ENCODE measurements around the gene CBS. TPM values are rescaled to one million over a fixed set of nuclear protein-coding genes. Genes with fewer than 3 reads are reported as not detected.
"Not testable (repeated sequence)": the region's sequence is repeated elsewhere in the genome, so short reads cannot be mapped to it uniquely, and the experiment has no call there.

CBS gene
- total and polyA plus RNA-seq, 2 of the 13 experiments (the other 11 are each of a cell fraction or from before 2014, with no cell fraction given), result 64.7 to 99.3 TPM

DNA sequence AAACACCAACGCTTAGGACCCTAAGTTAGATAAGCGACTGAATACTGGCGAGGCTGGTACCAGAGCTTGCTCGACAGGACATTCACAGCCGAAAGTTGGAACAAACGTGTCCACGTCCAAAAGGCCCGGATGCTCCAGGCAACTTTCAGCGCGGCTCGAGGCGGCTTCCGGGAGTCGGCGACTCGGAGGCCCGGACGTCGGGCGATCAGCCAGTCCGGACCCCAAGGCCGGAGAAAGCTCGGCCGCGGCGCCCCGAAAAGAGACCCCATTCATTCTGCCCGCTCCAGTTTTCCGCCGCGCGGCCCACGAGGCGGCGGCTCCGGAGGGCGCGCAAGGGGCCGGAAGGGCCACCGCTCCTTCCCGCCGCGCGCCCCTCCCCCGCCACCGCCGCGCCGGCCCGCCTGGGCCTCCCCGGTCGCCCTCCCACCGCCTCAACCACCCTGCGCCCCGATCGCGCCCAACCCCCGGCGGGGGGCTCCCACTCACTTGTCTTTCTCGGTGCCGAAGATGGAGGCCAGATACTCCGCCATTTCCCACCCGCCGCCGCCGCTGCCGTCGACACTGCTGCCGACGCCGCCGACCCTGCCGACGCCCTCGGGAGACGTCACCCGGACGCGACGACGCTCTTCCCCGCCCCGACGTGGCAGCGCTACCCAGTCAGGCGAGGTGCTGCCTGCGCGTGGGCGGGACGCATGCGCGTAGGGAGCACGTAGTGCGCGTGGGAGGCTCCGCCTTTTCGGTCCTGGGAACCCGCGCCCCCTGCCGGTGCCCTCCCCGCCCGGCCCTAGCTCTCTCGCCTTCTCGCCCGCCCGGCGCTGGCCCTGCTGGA, 31.5 kb upstream of the CBS start, which contains the start of gene U2AF1:
Gene U2AF1, minus strand, starts transcription at position 606 of the 829 bp plus-strand sequence. Its CDS starts 76 bp downstream, at position 530.
- H3K4me2 ChIP-seq (ENCODE audit: low read depth, low read length); H3K36me3 ChIP-seq (replicated peaks in 1 of 2; ENCODE audit: control insufficient read depth in 1 of 2, insufficient read depth in 2 of 2, low read length in 2 of 2); intact Hi-C loops (cut with micrococcal nuclease; ENCODE audit: unreplicated experiment); H3K27ac ChIP-seq (ENCODE audit: extremely low read length, insufficient read depth, low read length); POLR2A ChIA-PET; H2AFZ ChIP-seq (ENCODE audit: low read length); CTCF ChIA-PET (ENCODE audit: low intra/inter-chr PET ratio, low total read pairs); in situ Hi-C loops (cut with HindIII; ENCODE audit: extremely low pct_ligation_motif_present, low pct_unique_long_range_greater_than_20kb); H3K4me1 ChIP-seq (ENCODE audit: insufficient read depth, low read length); DNase-seq (ENCODE audit: low spot score); H3K9me3 ChIP-seq (ENCODE audit: low read length); H4K20me1 ChIP-seq (ENCODE audit: insufficient read depth, low read length); H3K27me3 ChIP-seq (ENCODE audit: control insufficient read depth in 1 of 2, insufficient read depth in 2 of 2, low read length in 2 of 2); H3K79me2 ChIP-seq (ENCODE audit: insufficient read depth, low read length); TF ChIP-seq CREB1 (IDR thresholded peaks at IDR 0.05): not testable (repeated sequence)
- TSS peak; percentile 80 for BruUV-seq (replicated peaks)
- Histone ChIP-seq H3K4me3 (replicated peaks in 1 of 3; ENCODE audit: insufficient read depth in 1 of 3, low read depth in 2 of 3, low read length in 3 of 3) (peak within 1 kb of the TSS in 2 of 3 experiments; percentile 46 to 60; a peak in 3 of 6 replicates), H3K9ac (ENCODE audit: insufficient read depth, low read depth, low read length) (peak within 1 kb of the TSS; percentile 62)
- FAIRE-seq (peak; percentile 32), ATAC-seq (peak; percentile 89)
- WGBS (ENCODE audit: low lambda C conversion rate), result no CpG with 5 or more reads among the region's 107 CpGs
- TF ChIP-seq, protein P1, sequence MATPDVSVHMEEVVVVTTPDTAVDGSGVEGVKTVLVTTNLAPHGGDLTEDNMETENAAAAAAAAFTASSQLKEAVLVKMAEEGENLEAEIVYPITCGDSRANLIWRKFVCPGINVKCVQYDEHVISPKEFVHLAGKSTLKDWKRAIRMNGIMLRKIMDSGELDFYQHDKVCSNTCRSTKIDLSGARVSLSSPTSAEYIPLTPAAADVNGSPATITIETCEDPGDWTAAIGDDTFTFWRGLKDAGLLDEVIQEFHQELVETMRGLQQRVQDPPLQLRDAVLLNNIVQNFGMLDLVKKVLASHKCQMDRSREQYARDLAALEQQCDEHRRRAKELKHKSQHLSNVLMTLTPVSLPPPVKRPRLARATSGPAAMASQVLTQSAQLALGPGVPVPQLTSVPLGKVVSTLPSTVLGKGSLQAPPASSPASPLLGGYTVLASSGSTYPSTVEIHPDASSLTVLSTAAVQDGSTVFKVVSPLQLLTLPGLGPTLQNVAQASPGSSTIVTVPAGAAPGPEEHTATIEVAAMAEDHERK (CRISPR knock-in tag; IDR thresholded peaks at IDR 0.05; ENCODE audit: low read depth), result peak; percentile 70; the same call in 1 of the 2 replicates
- TF ChIP-seq HOXA3 (CRISPR knock-in tag; IDR thresholded peaks at IDR 0.05) (peak; percentile 50; the same call in 1 of the 2 replicates), CREB1 (CRISPR knock-in tag; IDR thresholded peaks at IDR 0.05) (peak; percentile 52; the same call in 1 of the 2 replicates), SAP130 (CRISPR knock-in tag; IDR thresholded peaks at IDR 0.05; ENCODE audit: low read depth) (peak; percentile 21; the same call in 1 of the 2 replicates), ZNF777 (CRISPR knock-in tag; IDR thresholded peaks at IDR 0.05) (peak; percentile 36; the same call in 1 of the 2 replicates), ZFY (CRISPR knock-in tag; IDR thresholded peaks at IDR 0.05) (peak; percentile 29; the same call in 1 of the 2 replicates), GABPB1 (CRISPR knock-in tag; IDR thresholded peaks at IDR 0.05) (peak; percentile 54; the same call in 1 of the 2 replicates), PHF8 (CRISPR knock-in tag; IDR thresholded peaks at IDR 0.05) (peak; percentile 29; the same call in 1 of the 2 replicates), GATAD1 (CRISPR knock-in tag; IDR thresholded peaks at IDR 0.05) (peak; percentile 84), THAP11 (CRISPR knock-in tag; IDR thresholded peaks at IDR 0.05) (peak; percentile 60), NFYC (CRISPR knock-in tag; IDR thresholded peaks at IDR 0.05) (peak; percentile 29; the same call in 1 of the 2 replicates)
- TF ChIP-seq, protein P2, sequence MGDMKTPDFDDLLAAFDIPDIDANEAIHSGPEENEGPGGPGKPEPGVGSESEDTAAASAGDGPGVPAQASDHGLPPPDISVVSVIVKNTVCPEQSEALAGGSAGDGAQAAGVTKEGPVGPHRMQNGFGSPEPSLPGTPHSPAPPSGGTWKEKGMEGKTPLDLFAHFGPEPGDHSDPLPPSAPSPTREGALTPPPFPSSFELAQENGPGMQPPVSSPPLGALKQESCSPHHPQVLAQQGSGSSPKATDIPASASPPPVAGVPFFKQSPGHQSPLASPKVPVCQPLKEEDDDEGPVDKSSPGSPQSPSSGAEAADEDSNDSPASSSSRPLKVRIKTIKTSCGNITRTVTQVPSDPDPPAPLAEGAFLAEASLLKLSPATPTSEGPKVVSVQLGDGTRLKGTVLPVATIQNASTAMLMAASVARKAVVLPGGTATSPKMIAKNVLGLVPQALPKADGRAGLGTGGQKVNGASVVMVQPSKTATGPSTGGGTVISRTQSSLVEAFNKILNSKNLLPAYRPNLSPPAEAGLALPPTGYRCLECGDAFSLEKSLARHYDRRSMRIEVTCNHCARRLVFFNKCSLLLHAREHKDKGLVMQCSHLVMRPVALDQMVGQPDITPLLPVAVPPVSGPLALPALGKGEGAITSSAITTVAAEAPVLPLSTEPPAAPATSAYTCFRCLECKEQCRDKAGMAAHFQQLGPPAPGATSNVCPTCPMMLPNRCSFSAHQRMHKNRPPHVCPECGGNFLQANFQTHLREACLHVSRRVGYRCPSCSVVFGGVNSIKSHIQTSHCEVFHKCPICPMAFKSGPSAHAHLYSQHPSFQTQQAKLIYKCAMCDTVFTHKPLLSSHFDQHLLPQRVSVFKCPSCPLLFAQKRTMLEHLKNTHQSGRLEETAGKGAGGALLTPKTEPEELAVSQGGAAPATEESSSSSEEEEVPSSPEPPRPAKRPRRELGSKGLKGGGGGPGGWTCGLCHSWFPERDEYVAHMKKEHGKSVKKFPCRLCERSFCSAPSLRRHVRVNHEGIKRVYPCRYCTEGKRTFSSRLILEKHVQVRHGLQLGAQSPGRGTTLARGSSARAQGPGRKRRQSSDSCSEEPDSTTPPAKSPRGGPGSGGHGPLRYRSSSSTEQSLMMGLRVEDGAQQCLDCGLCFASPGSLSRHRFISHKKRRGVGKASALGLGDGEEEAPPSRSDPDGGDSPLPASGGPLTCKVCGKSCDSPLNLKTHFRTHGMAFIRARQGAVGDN (CRISPR knock-in tag; IDR thresholded peaks at IDR 0.05), result peak; percentile 9; the same call in 1 of the 2 replicates

- H3K4me3 ChIP-seq (replicated peaks in 1 of 3; ENCODE audit: insufficient read depth in 1 of 3, low read depth in 2 of 3, low read length in 3 of 3); H3K27me3 ChIP-seq (ENCODE audit: control insufficient read depth in 1 of 2, insufficient read depth in 2 of 2, low read length in 2 of 2); ATAC-seq; POLR2A ChIA-PET; intact Hi-C loops (cut with micrococcal nuclease; ENCODE audit: unreplicated experiment); H3K9me3 ChIP-seq (ENCODE audit: low read length); H4K20me1 ChIP-seq (ENCODE audit: insufficient read depth, low read length); in situ Hi-C loops (cut with HindIII; ENCODE audit: extremely low pct_ligation_motif_present, low pct_unique_long_range_greater_than_20kb); H3K4me2 ChIP-seq (ENCODE audit: low read depth, low read length); FAIRE-seq; H3K4me1 ChIP-seq (ENCODE audit: insufficient read depth, low read length); DNase-seq (ENCODE audit: low spot score); CTCF ChIA-PET (ENCODE audit: low intra/inter-chr PET ratio, low total read pairs); H3K36me3 ChIP-seq (replicated peaks in 1 of 2; ENCODE audit: control insufficient read depth in 1 of 2, insufficient read depth in 2 of 2, low read length in 2 of 2); BruUV-seq (replicated peaks); H2AFZ ChIP-seq (ENCODE audit: low read length); H3K27ac ChIP-seq (ENCODE audit: extremely low read length, insufficient read depth, low read length); H3K79me2 ChIP-seq (ENCODE audit: insufficient read depth, low read length); H3K9ac ChIP-seq (ENCODE audit: insufficient read depth, low read depth, low read length): not testable (repeated sequence)
- WGBS (ENCODE audit: low lambda C conversion rate), result 90% methylated on average over 2 of the region's 5 CpGs
These were observed 29.0 kb upstream of the CBS start for GRCh38 chr21:43104642-43105041.
